ENCODE results near the gene NAGPA.

Gene NAGPA

DNA sequence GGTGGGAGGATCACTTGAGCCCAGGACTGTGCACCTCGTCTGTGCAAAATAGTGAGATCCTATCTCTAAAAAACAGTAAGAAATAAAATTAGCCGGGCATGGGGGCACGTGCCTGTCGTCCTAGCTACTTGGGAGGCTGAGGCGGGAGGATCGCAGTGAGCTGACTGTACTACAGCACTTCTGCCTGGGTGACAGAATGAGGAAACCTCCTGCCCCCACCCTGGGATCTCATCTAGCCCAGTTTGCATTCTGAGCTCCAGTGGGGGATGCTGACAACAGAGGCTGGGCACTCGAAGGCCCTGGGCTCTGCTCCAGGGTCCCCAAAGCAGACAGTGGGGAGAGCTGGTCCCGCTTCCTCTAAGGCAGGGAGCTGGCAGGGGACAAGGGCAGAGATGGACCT, 7.1 kb downstream of the NAGPA start:
- POLR2A ChIA-PET, result interaction anchor here (0.6 kb wide), 1 partner anchor 52 kb away, joined by 3 read pairs; no protein-coding TSS in a partner anchor
- no peak for DNase-seq (ENCODE audit: extremely low spot score)
- no peak for TF ChIP-seq LEF1 (IDR thresholded peaks at IDR 0.05; ENCODE audit: borderline replicate concordance)
- no peak for TF ChIP-seq FOXK2 (IDR thresholded peaks at IDR 0.05)
- TF ChIP-seq SP1 (IDR thresholded peaks at IDR 0.05), result no peak
- TF ChIP-seq FOXA1 (IDR thresholded peaks at IDR 0.05), result no peak
- TF ChIP-seq NFRKB (IDR thresholded peaks at IDR 0.05), result no peak
- TF ChIP-seq TARDBP (IDR thresholded peaks at IDR 0.05), result no peak
- no peak for TF ChIP-seq ELF4 (IDR thresholded peaks at IDR 0.05)
- TF ChIP-seq CTBP1 (IDR thresholded peaks at IDR 0.05; ENCODE audit: borderline replicate concordance), result no peak
- no peak for TF ChIP-seq BHLHE40 (IDR thresholded peaks at IDR 0.05; ENCODE audit: borderline replicate concordance)
- TF ChIP-seq, protein P1, sequence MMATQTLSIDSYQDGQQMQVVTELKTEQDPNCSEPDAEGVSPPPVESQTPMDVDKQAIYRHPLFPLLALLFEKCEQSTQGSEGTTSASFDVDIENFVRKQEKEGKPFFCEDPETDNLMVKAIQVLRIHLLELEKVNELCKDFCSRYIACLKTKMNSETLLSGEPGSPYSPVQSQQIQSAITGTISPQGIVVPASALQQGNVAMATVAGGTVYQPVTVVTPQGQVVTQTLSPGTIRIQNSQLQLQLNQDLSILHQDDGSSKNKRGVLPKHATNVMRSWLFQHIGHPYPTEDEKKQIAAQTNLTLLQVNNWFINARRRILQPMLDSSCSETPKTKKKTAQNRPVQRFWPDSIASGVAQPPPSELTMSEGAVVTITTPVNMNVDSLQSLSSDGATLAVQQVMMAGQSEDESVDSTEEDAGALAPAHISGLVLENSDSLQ (IDR thresholded peaks at IDR 0.05), result no peak
- no peak for TF ChIP-seq HDGF (IDR thresholded peaks at IDR 0.05; ENCODE audit: borderline replicate concordance)
- TF ChIP-seq FOXM1 (IDR thresholded peaks at IDR 0.05; ENCODE audit: borderline replicate concordance), result no peak
- no peak for TF ChIP-seq ZNF384 (IDR thresholded peaks at IDR 0.05)
- no peak for TF ChIP-seq SUZ12 (IDR thresholded peaks at IDR 0.05)
- TF ChIP-seq L3MBTL2 (conservative IDR thresholded peaks at IDR 0.05), result no peak
- TF ChIP-seq ARNT (IDR thresholded peaks at IDR 0.05), result no peak
- CTCF ChIA-PET, result no interaction called here

DNA sequence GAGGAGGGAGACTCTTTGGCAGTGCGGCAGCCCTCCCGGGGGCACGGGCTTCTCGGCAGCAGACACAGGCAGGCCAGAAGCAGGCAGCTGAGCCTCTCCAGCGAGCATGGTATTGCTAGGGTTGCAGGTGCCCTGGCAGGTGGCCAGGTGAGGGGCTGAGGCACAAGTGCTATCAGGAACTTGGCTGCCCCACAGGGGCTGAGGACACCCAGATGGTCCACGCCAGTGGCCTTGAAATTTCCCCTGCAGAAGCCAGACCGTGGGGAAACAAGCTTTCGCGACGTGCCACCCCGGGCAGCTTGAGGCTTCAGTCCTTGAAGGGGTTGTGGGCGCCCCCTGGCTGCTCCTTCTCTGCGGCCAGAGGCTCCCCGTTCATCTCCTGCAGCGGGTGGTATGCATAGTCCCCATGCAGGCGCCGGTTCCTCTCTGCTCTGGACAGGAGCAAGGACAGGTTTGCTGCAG, 8.5 kb downstream of the NAGPA start:
- CTCF ChIA-PET, result no interaction called here
- TF ChIP-seq SUZ12 (IDR thresholded peaks at IDR 0.05) (no peak), L3MBTL2 (conservative IDR thresholded peaks at IDR 0.05) (no peak), ELF4 (IDR thresholded peaks at IDR 0.05) (no peak), FOXM1 (IDR thresholded peaks at IDR 0.05; ENCODE audit: borderline replicate concordance) (no peak), TARDBP (IDR thresholded peaks at IDR 0.05) (no peak), SP1 (IDR thresholded peaks at IDR 0.05) (no peak), ZNF384 (IDR thresholded peaks at IDR 0.05) (no peak), LEF1 (IDR thresholded peaks at IDR 0.05; ENCODE audit: borderline replicate concordance) (no peak), FOXK2 (IDR thresholded peaks at IDR 0.05) (no peak), CTBP1 (IDR thresholded peaks at IDR 0.05; ENCODE audit: borderline replicate concordance) (no peak), FOXA1 (IDR thresholded peaks at IDR 0.05) (no peak), NFRKB (IDR thresholded peaks at IDR 0.05) (no peak), BHLHE40 (IDR thresholded peaks at IDR 0.05; ENCODE audit: borderline replicate concordance) (no peak), HDGF (IDR thresholded peaks at IDR 0.05; ENCODE audit: borderline replicate concordance) (no peak), ARNT (IDR thresholded peaks at IDR 0.05) (no peak)
- TF ChIP-seq, protein P1 (IDR thresholded peaks at IDR 0.05), result no peak
- POLR2A ChIA-PET, result no interaction called here
- DNase-seq (ENCODE audit: extremely low spot score), result no peak

DNA sequence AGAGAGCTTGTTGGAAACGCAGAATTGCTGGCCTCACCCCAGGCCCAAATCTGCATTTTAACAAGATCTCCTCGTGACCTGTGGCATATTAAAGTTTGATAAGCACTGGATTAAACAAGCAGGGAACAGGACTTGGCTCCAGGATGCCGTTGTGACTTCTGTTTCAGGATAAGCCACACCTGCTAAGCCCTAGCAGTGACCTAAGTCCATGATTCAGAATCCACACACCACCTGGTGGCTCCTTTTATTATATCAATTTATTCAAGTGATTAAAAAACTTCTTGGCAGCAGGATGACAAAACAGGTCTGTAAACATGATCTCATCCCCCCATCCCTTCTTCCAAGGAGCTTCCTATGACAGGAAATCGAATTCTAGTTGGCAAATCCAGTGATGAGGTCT, 9.1 kb downstream of the NAGPA start:
- ChIA-PET CTCF (interaction anchor here (0.6 kb wide), 1 partner anchor 844 kb away, joined by 5 read pairs; no protein-coding TSS in a partner anchor), POLR2A (no interaction called here)

DNA sequence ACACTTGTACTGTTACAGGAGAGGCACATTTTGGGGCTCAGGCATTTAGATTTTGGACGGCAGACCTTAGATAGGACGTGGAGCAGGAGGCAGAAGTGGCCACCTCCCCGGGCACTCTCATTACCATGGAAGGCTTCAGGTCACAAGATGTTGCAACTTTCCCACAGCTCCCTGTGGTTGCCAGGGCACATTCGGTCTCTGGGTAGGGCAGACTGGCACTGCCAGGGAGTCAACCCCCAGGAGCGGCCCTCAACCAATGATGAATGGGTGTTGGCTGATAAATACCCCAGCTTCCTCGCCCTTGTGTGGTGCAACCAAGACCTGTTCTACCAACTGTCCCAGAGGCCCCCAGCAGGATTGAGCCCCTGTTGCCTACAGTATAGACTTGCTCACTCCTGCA, 11.2 kb downstream of the NAGPA start:
- no peak for DNase-seq (ENCODE audit: extremely low spot score)
- CTCF ChIA-PET, result no interaction called here
- no peak for TF ChIP-seq FOXA1 (IDR thresholded peaks at IDR 0.05)
- no peak for TF ChIP-seq FOXK2 (IDR thresholded peaks at IDR 0.05)
- no peak for TF ChIP-seq L3MBTL2 (conservative IDR thresholded peaks at IDR 0.05)
- TF ChIP-seq HDGF (IDR thresholded peaks at IDR 0.05; ENCODE audit: borderline replicate concordance), result no peak
- TF ChIP-seq FOXM1 (IDR thresholded peaks at IDR 0.05; ENCODE audit: borderline replicate concordance), result no peak
- TF ChIP-seq ELF4 (IDR thresholded peaks at IDR 0.05), result no peak
- TF ChIP-seq, protein P1 (IDR thresholded peaks at IDR 0.05), result no peak
- TF ChIP-seq SP1 (IDR thresholded peaks at IDR 0.05), result no peak
- no peak for TF ChIP-seq BHLHE40 (IDR thresholded peaks at IDR 0.05; ENCODE audit: borderline replicate concordance)
- TF ChIP-seq ZNF384 (IDR thresholded peaks at IDR 0.05), result no peak
- no peak for TF ChIP-seq TARDBP (IDR thresholded peaks at IDR 0.05)
- no peak for TF ChIP-seq CTBP1 (IDR thresholded peaks at IDR 0.05; ENCODE audit: borderline replicate concordance)
- POLR2A ChIA-PET, result no interaction called here

More for the DNA sequence above, 9.1 kb downstream of the NAGPA start:
- peak; percentile 39 for DNase-seq (ENCODE audit: extremely low spot score)
- TF ChIP-seq SUZ12 (IDR thresholded peaks at IDR 0.05) (no peak), TARDBP (IDR thresholded peaks at IDR 0.05) (no peak), FOXM1 (IDR thresholded peaks at IDR 0.05; ENCODE audit: borderline replicate concordance) (no peak), CTBP1 (IDR thresholded peaks at IDR 0.05; ENCODE audit: borderline replicate concordance) (no peak), SP1 (IDR thresholded peaks at IDR 0.05) (no peak), NFRKB (IDR thresholded peaks at IDR 0.05) (no peak), ZNF384 (IDR thresholded peaks at IDR 0.05) (no peak), ELF4 (IDR thresholded peaks at IDR 0.05) (no peak), FOXA1 (IDR thresholded peaks at IDR 0.05) (no peak), HDGF (IDR thresholded peaks at IDR 0.05; ENCODE audit: borderline replicate concordance) (no peak), L3MBTL2 (conservative IDR thresholded peaks at IDR 0.05) (no peak), BHLHE40 (IDR thresholded peaks at IDR 0.05; ENCODE audit: borderline replicate concordance) (no peak), ARNT (IDR thresholded peaks at IDR 0.05) (no peak), FOXK2 (IDR thresholded peaks at IDR 0.05) (no peak), LEF1 (IDR thresholded peaks at IDR 0.05; ENCODE audit: borderline replicate concordance) (no peak)
- TF ChIP-seq, protein P1 (IDR thresholded peaks at IDR 0.05), result no peak

DNA sequence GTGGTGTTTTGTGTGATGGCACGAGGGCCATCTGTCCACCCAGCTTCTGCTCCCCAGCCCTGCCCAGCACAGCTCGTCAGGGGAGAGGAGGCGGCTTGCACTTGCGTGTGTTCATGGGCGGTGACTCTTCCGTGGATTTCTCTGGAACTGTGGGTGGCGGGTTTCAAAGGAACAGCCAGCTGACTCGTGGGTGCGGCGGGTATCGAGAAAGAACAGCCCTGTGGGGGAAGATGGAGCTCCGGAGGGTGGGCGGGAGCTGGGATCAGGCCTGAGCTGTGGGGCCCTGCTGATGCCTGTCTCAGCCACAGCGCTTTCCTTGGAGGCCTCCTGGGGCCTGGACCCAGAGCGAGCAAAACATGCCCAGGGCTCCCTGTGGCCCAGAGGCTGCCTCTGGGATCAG, 13.2 kb downstream of the NAGPA start:
- ChIA-PET CTCF (interaction anchor here (0.6 kb wide), 1 partner anchor 10 kb away, joined by 3 read pairs; no protein-coding TSS in a partner anchor), POLR2A (no interaction called here)
- DNase-seq (ENCODE audit: extremely low spot score), result no peak
- TF ChIP-seq ELF4 (IDR thresholded peaks at IDR 0.05), result no peak
- no peak for TF ChIP-seq ARNT (IDR thresholded peaks at IDR 0.05)
- TF ChIP-seq BHLHE40 (IDR thresholded peaks at IDR 0.05; ENCODE audit: borderline replicate concordance), result no peak
- TF ChIP-seq CTBP1 (IDR thresholded peaks at IDR 0.05; ENCODE audit: borderline replicate concordance), result no peak
- TF ChIP-seq ZNF384 (IDR thresholded peaks at IDR 0.05), result no peak
- TF ChIP-seq SUZ12 (IDR thresholded peaks at IDR 0.05), result no peak
- TF ChIP-seq FOXM1 (IDR thresholded peaks at IDR 0.05; ENCODE audit: borderline replicate concordance), result no peak
- TF ChIP-seq SP1 (IDR thresholded peaks at IDR 0.05), result no peak
- TF ChIP-seq LEF1 (IDR thresholded peaks at IDR 0.05; ENCODE audit: borderline replicate concordance), result no peak
- TF ChIP-seq NFRKB (IDR thresholded peaks at IDR 0.05), result no peak
- no peak for TF ChIP-seq HDGF (IDR thresholded peaks at IDR 0.05; ENCODE audit: borderline replicate concordance)
